ACC112 (cell line): Measurements from ENCODE around the gene PAX6.
"Not testable (repeated sequence)": the region's sequence is repeated elsewhere in the genome, so short reads cannot be mapped to it uniquely, and the experiment has no call there.

Experiments used
- H2AFZ ChIP-seq: fragments of 200-600 bp; sonication (generic); one replicate; pipeline ENCODE4 v1.6.0; 2017; ENCODE audit warnings: antibody characterized with exemption, low read length; ENCODE audit not compliant: unreplicated experiment
- H3K27ac ChIP-seq: fragments of 200-600 bp; sonication (generic); 2 replicates; pipeline ENCODE4 v1.5.1; 2014; ENCODE audit warnings: low read depth, mild to moderate bottlenecking, antibody characterized with exemption, low read length, moderate library complexity
- H3K27me3 ChIP-seq: fragments of 200-600 bp; sonication (generic); 2 replicates; pipeline ENCODE4 v1.6.1; 2014; ENCODE audit warnings: mild to moderate bottlenecking, antibody characterized with exemption, low read length, moderate library complexity, mixed read lengths; ENCODE audit not compliant: insufficient read depth
- H3K36me3 ChIP-seq: fragments of 200-600 bp; sonication (generic); 2 replicates; pipeline ENCODE4 v1.6.1; 2016; ENCODE audit warnings: mild to moderate bottlenecking, antibody characterized with exemption, low read length, moderate library complexity, mixed read lengths; ENCODE audit not compliant: insufficient read depth
- H3K4me1 ChIP-seq: fragments of 200-600 bp; sonication (generic); one replicate; pipeline ENCODE4 v1.6.1; 2016; ENCODE audit warnings: low read length, mixed read lengths; ENCODE audit not compliant: insufficient read depth, unreplicated experiment, control insufficient read depth
- H3K4me3 ChIP-seq: fragments of 200-600 bp; sonication (generic); 2 replicates; pipeline ENCODE4 v1.5.1; 2014; ENCODE audit warnings: mild to moderate bottlenecking, low read depth, low read length
- H3K79me2 ChIP-seq: fragments of 200-600 bp; sonication (generic); one replicate; pipeline ENCODE4 v1.6.0; 2016; ENCODE audit warnings: low read length; ENCODE audit not compliant: control insufficient read depth, unreplicated experiment, insufficient read depth

Gene PAX6

DNA sequence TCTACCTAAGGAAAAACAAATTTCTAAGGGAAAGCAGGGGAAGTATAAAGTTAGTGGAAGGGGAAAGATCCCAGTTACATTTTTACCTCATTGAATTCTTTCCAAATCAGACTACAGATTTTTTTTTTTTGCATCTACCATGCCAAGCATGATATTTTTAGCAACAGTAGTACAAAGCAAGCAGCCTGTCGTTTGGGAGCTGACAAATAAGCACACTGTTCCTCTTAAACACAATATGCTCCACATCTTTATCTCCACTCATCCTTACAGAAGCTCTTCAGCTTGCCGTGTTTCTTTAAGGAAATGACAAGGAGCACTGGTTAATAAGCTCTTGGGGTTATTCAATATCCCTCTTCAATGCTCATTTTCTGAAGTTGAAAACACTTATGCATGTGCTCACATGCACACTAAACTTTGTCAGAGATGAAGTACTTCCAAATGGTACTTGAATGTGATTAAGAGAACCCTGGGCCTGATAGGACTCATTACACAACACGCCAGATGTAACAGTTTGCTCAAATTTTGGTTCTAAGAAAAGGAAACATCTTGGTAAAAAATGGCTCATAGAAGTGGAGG is 53.8 kb downstream of the PAX6 start:
- Histone ChIP-seq H3K27ac (no peak overlapping the region), H3K36me3 (no peaks in the 10 kb centered on the region), H3K27me3 (no peaks in the 10 kb centered on the region), H3K4me3 (no peak overlapping the region), H2AFZ (no peak overlapping the region), H3K4me1 (no peaks in the 10 kb centered on the region), H3K79me2 (no peaks in the 10 kb centered on the region)

DNA sequence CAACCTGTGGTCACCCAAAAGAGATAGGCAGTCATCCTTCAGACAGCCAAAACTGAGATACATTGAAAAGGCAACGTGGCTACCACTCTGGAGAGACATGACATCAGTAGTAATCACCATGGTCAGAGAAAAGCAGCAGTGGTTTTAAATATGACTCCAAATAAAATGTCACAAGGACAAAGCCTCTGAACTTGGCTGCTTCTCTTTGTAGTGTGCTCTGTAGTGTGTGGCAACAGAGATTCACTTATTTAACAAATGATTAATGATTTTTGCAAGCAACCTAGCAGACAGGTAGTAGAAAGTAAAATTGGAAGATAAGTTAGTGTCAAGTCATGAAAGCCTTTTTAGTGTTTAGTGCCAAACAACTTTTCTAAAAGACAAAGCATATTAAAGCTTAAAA is 63.5 kb downstream of the PAX6 start:
- Histone ChIP-seq H3K27me3 (no peaks in the 10 kb centered on the region), H3K79me2 (no peaks in the 10 kb centered on the region), H3K27ac (no peak overlapping the region), H2AFZ (no peak overlapping the region), H3K36me3 (no peaks in the 10 kb centered on the region), H3K4me1 (no peaks in the 10 kb centered on the region), H3K4me3 (no peak overlapping the region)

DNA sequence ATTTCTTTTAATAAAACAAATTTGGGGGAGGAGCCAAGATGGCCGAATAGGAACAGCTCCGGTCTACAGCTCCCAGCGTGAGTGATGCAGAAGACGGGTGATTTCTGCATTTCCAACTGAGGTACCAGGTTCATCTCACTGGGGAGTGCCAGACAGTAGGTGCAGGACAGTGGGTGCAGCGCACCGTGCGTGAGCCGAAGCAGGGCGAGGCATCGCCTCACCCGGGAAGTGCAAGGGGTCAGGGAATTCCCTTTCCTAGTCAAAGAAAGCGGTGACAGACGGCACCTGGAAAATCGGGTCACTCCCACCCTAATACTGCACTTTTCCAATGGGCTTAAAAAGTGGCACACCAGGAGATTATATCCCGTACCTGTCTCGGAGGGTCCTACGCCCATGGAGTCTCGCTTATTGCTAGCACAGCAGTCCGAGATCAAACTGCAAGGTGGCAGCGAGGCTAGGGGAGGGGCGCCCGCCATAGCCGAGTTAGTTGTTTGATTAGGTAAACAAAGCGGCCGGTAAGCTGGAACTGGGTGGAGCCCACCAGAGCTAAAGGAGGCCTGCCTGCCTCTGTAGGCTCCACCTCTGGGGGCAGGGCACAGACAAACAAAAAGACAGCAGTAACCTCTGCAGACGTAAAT is 70.3 kb downstream of the PAX6 start:
- not testable (repeated sequence) for H3K27me3 ChIP-seq, H3K4me1 ChIP-seq, H3K4me3 ChIP-seq, H2AFZ ChIP-seq, H3K27ac ChIP-seq, H3K79me2 ChIP-seq, H3K36me3 ChIP-seq

DNA sequence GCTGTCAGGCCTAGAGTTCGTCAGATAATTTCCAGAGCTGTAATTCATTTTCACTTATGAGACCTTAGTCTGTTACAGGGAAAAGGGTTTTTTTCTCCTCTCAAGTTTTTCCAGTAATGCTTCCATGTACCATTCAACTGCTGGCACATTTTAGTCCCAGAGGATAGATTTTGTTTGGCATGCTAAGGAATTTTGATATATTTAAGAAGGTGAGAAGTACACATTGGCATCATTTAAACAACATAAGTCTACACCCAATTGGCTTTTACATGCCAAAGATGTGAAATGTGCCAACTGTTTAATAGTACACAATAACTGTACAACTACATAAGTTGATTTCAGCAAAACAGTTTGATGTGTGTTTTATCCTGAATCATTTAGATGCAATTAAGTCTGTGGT is 71.0 kb downstream of the PAX6 start:
- H3K27me3 ChIP-seq: no peaks in the 10 kb centered on the region
- H3K79me2 ChIP-seq: no peaks in the 10 kb centered on the region
- no peak overlapping the region for H2AFZ ChIP-seq
- H3K4me1 ChIP-seq: no peaks in the 10 kb centered on the region
- no peaks in the 10 kb centered on the region; the same call in 1 of the 2 replicates for H3K36me3 ChIP-seq
- no peak overlapping the region for H3K27ac ChIP-seq
- H3K4me3 ChIP-seq: no peak overlapping the region
